GM21529 (cell line): ENCODE results near the gene FOXO6.
"Not testable (repeated sequence)": the region's sequence is repeated elsewhere in the genome, so short reads cannot be mapped to it uniquely, and the experiment has no call there.

Experiments
- ATAC-seq: cut with Tn5 transposase; IDR thresholded peaks from one replicate; pipeline ENCODE4 v1.9.1; 2021; ENCODE audit not compliant: unreplicated experiment

Gene FOXO6

DNA sequence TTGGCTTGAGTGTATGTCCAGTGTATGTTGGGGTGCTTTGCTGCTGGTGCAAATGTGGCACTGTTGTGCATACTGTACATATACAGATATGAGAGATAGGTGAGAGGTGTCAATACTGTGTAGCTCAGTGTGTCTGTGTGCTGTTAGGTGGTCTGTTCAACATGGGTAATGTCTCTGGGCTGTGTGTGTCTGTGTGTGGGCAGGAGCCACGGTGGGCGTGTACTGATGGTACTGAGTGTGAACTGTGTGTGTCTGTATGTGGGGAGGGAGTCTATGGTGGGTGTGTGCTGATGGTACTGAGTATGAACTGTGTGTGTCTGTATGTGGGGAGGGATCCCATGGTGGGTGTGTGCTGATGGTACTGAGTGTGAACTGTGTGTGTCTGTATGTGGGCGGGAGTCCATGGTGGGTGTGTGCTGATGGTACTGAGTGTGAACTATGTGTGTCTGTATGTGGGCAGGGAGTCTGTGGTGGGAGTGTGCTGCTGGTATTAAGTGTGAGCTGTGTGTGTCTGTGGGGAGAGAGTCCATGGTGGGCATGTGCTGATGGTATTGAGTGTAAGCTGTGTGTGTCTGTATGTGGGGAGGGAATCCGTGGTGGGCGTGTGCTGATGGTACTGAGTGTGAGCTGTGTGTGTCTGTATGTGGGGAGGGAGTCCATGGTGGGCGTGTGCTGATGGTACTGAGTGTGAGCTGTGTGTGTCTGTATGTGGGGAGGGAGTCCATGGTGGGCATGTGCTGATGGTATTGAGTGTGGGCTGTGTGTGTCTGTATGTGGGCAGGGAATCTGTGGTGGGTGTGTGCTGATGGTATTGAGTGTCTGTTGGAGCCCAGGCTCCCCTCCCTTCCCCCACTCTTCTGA lies 32.2 kb upstream of the FOXO6 start:
- ATAC-seq = no peak

DNA sequence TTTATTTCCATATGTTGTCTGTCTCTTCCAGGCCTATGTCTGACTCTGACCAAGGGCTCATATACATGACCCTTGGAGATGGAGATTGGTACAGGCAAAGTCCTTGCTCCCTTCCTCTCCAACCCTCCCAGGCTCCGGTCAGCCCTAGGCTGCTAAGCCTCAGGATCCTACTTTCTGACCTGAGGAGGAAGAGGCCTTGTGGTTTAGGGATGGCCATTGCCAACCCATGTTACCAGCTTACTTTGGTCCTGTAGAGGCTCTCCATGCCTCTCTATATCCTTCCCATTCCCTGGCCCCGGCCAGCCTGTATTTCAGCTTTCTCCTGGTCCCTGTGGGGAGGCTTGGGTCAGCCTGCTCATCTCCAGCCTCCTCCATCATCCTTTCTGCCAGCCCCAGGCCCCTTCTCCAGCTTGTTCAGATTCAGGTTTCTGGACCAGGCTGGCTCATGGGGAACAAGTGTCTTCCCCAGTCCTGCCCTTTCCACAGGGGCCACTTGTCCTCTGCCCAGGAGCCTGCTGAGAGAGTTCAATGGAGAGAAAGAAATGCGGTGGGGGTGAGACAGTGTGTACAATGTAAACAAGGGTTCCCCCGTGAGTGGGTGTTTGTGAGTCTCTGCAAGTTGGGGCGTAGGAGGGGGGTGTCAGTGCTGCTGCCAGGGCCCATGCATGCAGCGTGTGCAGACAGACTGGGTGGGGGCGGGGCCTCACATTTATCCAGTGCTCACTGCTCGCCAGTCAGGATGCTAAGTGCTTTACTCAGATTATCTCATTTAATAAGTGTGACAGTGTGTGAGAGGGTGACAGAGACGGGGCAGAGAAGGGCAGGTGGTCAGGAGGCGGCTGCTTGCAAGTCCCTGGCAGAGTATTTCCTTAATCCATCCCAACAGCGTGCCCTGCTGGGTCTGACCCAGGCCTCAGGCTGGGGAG lies 31.3 kb upstream of the FOXO6 start:
- ATAC-seq = no peak

GRCh38 chr1:41330588-41331545 lies 30.4 kb upstream of the FOXO6 start:
- no peak for ATAC-seq

DNA sequence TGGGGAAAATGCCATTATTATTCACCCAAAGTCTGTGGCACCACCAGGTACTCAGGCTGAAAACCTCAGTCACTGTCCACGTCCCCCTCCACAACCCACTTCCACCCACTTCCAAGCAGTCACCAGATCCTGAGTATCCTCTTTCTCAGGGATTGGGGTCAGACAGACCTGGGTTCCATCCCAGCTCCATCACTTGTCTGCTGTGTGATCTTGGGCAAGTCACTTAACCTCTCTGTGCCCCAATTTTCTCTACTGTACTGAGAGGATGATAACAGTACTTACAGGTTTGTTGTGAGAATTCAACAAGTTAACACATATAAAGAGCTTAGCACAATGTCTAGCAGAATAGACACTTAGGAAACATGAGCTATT lies 29.7 kb upstream of the FOXO6 start:
- ATAC-seq = no peak

DNA sequence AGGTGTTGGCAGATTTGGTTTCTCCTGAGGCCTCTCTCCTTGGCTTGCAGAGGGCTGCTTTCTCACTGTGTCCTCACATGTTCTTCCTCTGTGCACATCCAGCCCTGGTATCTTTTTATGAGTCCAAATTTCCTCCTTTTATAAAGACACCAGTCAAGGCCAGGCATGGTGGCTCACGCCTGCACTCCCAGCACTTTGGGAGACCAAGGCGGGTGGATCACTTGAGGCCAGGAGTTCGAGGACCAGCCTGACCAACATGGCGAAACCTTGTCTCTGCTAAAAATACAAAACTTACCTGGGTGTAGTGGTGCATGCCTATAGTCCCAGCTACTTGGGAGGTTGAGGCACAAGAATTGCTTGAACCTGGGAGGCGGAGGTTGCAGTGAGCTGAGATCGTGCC lies 29.1 kb upstream of the FOXO6 start:
- ATAC-seq = not testable (repeated sequence)

GRCh38 chr1:41333146-41333784 lies 28.0 kb upstream of the FOXO6 start:
- no peak for ATAC-seq

- ATAC-seq = no peak
Measured at GRCh38 chr1:41338820-41339219, 22.4 kb upstream of the FOXO6 start.

DNA sequence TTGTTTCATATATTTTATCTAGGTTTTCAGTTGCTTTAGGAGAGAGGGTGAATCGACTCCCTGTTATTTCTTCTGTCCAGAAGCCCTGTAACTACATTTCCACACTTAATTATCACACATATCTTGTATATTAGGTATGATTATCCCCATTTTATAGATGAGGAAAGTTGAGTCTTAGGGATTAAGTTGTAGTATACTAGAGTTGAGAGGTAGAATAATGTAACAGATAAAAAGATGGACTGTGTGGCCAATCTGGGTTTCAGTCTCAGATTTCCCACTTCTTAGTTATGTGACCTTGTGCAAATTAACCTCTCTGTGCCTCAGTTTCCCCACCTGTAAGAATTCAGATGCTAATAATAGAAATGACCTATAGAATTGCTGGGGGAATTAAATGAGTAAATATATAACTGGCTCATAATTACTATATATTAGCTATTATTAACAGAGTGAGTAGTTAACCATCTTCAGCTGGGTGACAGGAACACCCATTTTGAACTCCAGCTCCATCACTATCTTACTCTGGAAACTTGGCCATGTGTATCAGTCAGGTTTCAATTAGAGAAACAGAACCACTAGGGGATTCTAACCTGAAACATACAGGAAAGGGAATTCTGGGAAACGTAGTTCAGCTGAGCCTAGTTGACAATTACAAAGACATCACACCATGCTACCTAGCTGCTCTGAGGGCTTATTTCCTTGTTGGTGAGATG lies 20.4 kb upstream of the FOXO6 start:
- ATAC-seq = no peak

- ATAC-seq = no peak
Measured at GRCh38 chr1:41341365-41341683, 19.9 kb upstream of the FOXO6 start.

DNA sequence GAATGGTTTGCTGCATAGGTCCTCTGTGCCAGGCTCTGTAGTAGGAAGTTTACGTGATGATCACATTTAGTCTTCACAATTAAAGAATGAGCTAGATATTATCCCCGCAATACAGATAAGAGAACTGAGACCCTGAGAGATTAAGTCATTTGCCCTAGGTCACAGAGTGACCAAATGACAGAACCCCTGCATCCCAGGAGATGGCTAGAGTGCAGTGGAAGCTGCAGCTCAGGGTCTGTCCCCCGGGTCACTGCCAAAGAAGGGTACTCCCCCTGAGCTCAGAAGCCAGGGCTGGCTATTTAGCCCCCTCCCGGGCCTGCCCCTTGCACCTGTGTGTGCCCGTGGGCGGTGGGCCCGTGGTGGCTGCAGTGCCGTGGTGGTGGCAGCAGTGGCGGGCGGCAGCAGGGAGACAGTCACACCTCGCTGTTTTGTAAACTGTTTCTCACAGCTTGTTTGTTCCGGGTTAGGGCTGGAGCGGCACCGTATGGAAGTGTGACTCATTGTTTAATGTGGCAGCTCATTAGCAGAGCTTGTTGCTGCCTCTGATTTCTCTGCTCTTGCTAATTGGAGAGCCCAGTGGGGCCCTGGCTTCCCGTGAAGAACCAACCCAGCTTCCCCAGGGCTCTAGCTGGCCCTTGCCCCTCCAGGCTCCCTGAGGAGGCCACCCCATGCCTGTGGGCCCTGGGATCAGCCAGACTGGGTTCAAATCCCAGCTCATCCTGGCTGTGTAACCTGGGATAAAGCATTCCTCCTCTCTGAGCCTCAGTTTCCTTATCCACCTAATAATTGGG lies 19.3 kb upstream of the FOXO6 start:
- no peak for ATAC-seq

DNA sequence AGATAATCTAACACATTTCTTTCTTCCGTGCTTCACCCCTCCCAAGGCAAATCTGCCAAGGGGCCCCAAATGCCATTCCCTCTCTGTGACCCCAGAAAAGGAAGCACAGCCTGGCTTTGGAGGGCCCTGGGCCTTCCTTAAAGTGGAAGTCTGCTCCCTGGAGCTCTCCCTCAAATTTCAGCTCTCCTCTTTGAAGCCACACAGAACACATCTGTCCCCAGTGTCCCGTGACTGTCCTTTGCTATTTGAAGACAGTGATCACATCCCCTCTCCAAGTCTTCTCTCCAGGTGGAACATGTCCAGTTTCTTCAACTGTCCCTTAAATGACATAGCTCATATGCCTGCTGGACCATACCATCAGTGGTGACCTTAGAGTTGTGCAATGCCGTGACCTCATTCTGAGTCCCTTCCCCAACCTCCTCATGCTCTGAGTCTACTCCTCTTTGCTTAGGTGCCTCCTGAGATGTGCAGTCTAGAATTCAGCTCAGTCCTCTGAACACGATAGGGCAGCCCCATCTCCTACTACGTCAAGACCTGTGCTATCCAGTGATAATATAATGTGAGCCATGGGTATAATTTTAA lies 18.4 kb upstream of the FOXO6 start:
- ATAC-seq = no peak

- ATAC-seq = peak; percentile 36
Measured at GRCh38 chr1:41343790-41344699, 17.2 kb upstream of the FOXO6 start.

DNA sequence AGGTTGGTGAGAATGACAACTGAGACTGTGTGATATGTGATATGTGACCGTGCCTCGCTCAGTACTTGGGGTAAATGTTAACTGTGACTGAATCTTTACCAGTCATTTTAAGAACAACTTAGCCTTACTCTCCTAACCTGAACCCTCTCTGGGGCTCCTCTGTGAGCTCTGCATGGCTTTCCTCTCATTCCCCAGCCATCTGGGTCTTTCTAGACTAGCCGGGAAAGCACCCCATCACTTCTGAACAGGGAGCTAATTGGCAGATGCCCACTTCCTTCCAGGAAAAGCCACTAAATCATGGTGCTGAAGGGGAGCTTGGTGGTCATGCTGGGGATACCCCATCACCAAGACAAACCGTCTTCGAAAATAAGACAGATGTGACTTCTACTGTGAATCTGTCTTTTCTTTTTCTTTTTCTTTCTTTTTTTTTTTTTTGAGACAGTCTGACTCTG lies 16.5 kb upstream of the FOXO6 start:
- ATAC-seq = peak; percentile 65

- no peak for ATAC-seq
Measured at GRCh38 chr1:41345434-41346075, 15.7 kb upstream of the FOXO6 start.

GRCh38 chr1:41347276-41347675 lies 14.0 kb upstream of the FOXO6 start:
- no peak for ATAC-seq

- no peak for ATAC-seq
Measured at GRCh38 chr1:41348394-41348793, 12.8 kb upstream of the FOXO6 start.

DNA sequence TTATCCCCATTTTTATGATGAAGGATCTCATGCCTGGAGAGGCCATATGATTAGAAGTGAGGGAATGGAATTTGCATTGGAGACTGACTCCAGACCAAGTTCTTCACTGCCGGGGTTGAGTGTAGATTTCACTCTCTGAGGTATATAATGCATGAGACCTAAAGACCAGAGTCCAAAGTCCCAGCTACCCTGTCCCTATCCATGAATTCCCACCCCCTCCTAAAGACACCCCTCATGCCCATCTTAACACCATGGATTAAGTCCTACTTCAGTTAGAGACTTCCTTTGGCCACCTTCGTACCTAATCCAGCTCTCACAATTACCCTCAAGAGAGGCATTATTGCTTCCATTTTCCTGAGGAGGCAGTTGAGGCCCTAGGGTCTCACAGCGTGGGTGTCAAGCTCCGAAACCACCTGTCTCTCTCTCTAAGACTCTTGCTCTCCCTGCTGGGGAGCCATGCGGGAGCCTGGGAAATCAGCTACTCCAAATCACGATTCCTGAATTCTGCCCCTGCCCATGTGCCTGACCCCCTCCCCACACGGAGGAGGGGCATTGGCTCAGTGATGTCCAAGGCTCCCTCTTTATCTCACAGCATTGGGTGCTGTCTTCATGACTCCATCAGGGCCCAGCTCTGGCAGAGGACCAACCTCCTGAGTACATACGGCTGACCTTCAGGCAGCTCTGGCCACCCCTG lies 11.7 kb upstream of the FOXO6 start:
- no peak for ATAC-seq
